ENCODE results near the gene HSD17B4. TPM values are rescaled to one million over a fixed set of nuclear protein-coding genes. Genes with fewer than 3 reads are reported as not detected.
"Not testable (repeated sequence)": the region's sequence is repeated elsewhere in the genome, so short reads cannot be mapped to it uniquely, and the experiment has no call there.

HSD17B4 gene
- total RNA-seq, 1 experiment from 2014 or later, result 142 TPM

- Histone ChIP-seq H3K9me2 (ENCODE audit: insufficient read depth) (no peaks in the 10 kb centered on the region), H3K27me3 (ENCODE audit: insufficient read depth, low read length) (no peaks in the 10 kb centered on the region), H3K9ac (ENCODE audit: low read length) (no peak overlapping the region), H2AFZ (ENCODE audit: low read depth, low read length, poor library complexity, severe bottlenecking) (no peak overlapping the region), H3K4me2 (ENCODE audit: low read length) (no peak overlapping the region), H4K20me1 (ENCODE audit: insufficient read depth) (no peaks in the 10 kb centered on the region), H3K9me3 (ENCODE audit: control insufficient read depth in 1 of 2, insufficient read depth in 1 of 2, low read depth in 1 of 2, low read length in 2 of 2) (no peaks in the 10 kb centered on the region), H3K79me2 (ENCODE audit: insufficient read depth, low read length) (no peaks in the 10 kb centered on the region), H3K4me3 (replicated peaks in 1 of 2; ENCODE audit: low read depth in 1 of 2, low read length in 2 of 2) (no peak overlapping the region), H3K27ac (ENCODE audit: low read depth, low read length) (no peak overlapping the region), H3K4me1 (ENCODE audit: control insufficient read depth in 1 of 2, insufficient read depth in 2 of 2, low read length in 2 of 2) (no peaks in the 10 kb centered on the region), H3K36me3 (ENCODE audit: control insufficient read depth in 1 of 2, insufficient read depth in 2 of 2, low read length in 2 of 2) (no peaks in the 10 kb centered on the region)
- ChIA-PET POLR2A (no interaction called here), RAD21 (ENCODE audit: low non-redundant PET in 1 of 2, low total read pairs in 2 of 2, uncharacterized antibody in 2 of 2, unreplicated experiment in 2 of 2) (no interaction called here), CTCF (no interaction called here)
- intact Hi-C loops (cut with micrococcal nuclease), result no loop called here
- no TSS peak for BruUV-seq (replicated peaks)
- DNase-seq (ENCODE audit: low read depth, low spot score) (no peak), ATAC-seq (no peak)
- TF ChIP-seq JUND (IDR thresholded peaks at IDR 0.05) (no peak), ATF3 (IDR thresholded peaks at IDR 0.05) (no peak), TCF7L2 (IDR thresholded peaks at IDR 0.05; ENCODE audit: borderline replicate concordance, extremely low read depth, insufficient read depth, insufficient read length) (no peak)
Measured at GRCh38 chr5:119427060-119427459, 25.2 kb upstream of the HSD17B4 start.

GRCh38 chr5:119427596-119427995 is 24.7 kb upstream of the HSD17B4 start:
- H3K9ac ChIP-seq (ENCODE audit: low read length); H3K4me1 ChIP-seq (ENCODE audit: control insufficient read depth in 1 of 2, insufficient read depth in 2 of 2, low read length in 2 of 2); H3K4me2 ChIP-seq (ENCODE audit: low read length); CTCF ChIA-PET; H3K9me2 ChIP-seq (ENCODE audit: insufficient read depth); H3K4me3 ChIP-seq (replicated peaks in 1 of 2; ENCODE audit: low read depth in 1 of 2, low read length in 2 of 2); POLR2A ChIA-PET; H4K20me1 ChIP-seq (ENCODE audit: insufficient read depth); RAD21 ChIA-PET (ENCODE audit: low non-redundant PET in 1 of 2, low total read pairs in 2 of 2, uncharacterized antibody in 2 of 2, unreplicated experiment in 2 of 2); ATAC-seq; H3K27ac ChIP-seq (ENCODE audit: low read depth, low read length); H2AFZ ChIP-seq (ENCODE audit: low read depth, low read length, poor library complexity, severe bottlenecking); BruUV-seq (replicated peaks); H3K27me3 ChIP-seq (ENCODE audit: insufficient read depth, low read length); intact Hi-C loops (cut with micrococcal nuclease); H3K79me2 ChIP-seq (ENCODE audit: insufficient read depth, low read length); DNase-seq (ENCODE audit: low read depth, low spot score); H3K9me3 ChIP-seq (ENCODE audit: control insufficient read depth in 1 of 2, insufficient read depth in 1 of 2, low read depth in 1 of 2, low read length in 2 of 2); H3K36me3 ChIP-seq (ENCODE audit: control insufficient read depth in 1 of 2, insufficient read depth in 2 of 2, low read length in 2 of 2): not testable (repeated sequence)

GRCh38 chr5:119428166-119428565 is 24.1 kb upstream of the HSD17B4 start:
- H3K4me1 ChIP-seq (ENCODE audit: control insufficient read depth in 1 of 2, insufficient read depth in 2 of 2, low read length in 2 of 2); H4K20me1 ChIP-seq (ENCODE audit: insufficient read depth); H3K27me3 ChIP-seq (ENCODE audit: insufficient read depth, low read length); H3K36me3 ChIP-seq (ENCODE audit: control insufficient read depth in 1 of 2, insufficient read depth in 2 of 2, low read length in 2 of 2); H3K9me2 ChIP-seq (ENCODE audit: insufficient read depth); CTCF ChIA-PET; POLR2A ChIA-PET; H3K27ac ChIP-seq (ENCODE audit: low read depth, low read length); H3K9ac ChIP-seq (ENCODE audit: low read length); H3K4me2 ChIP-seq (ENCODE audit: low read length); H2AFZ ChIP-seq (ENCODE audit: low read depth, low read length, poor library complexity, severe bottlenecking); ATAC-seq; H3K9me3 ChIP-seq (ENCODE audit: control insufficient read depth in 1 of 2, insufficient read depth in 1 of 2, low read depth in 1 of 2, low read length in 2 of 2); BruUV-seq (replicated peaks); DNase-seq (ENCODE audit: low read depth, low spot score); H3K4me3 ChIP-seq (replicated peaks in 1 of 2; ENCODE audit: low read depth in 1 of 2, low read length in 2 of 2); H3K79me2 ChIP-seq (ENCODE audit: insufficient read depth, low read length); RAD21 ChIA-PET (ENCODE audit: low non-redundant PET in 1 of 2, low total read pairs in 2 of 2, uncharacterized antibody in 2 of 2, unreplicated experiment in 2 of 2); intact Hi-C loops (cut with micrococcal nuclease): not testable (repeated sequence)

DNA sequence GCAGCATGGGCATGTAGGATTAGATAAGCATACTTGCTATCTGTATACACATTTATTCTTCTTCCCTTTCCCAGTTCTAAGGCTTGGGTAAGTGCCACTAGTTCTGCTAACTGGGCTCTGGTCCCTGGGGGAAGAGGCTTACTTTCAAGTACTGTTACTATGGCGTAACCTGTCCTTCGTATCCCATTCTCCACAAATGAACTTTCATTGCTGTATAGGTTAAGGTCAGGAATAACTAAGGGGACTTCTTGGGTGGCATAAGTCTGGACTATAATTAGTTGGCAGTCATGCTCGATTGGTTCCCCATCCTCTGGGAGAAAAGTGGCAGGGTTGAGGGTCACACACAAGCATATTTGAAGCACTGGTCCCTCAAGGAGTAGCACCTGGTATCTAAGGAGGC is 23.7 kb upstream of the HSD17B4 start:
- CTCF ChIA-PET, POLR2A ChIA-PET: not testable (repeated sequence)

More for the DNA sequence above, 23.7 kb upstream of the HSD17B4 start:
- H3K79me2 ChIP-seq (ENCODE audit: insufficient read depth, low read length); H4K20me1 ChIP-seq (ENCODE audit: insufficient read depth); H3K9me2 ChIP-seq (ENCODE audit: insufficient read depth); DNase-seq (ENCODE audit: low read depth, low spot score); H3K27ac ChIP-seq (ENCODE audit: low read depth, low read length); H3K36me3 ChIP-seq (ENCODE audit: control insufficient read depth in 1 of 2, insufficient read depth in 2 of 2, low read length in 2 of 2); H3K4me3 ChIP-seq (replicated peaks in 1 of 2; ENCODE audit: low read depth in 1 of 2, low read length in 2 of 2); RAD21 ChIA-PET (ENCODE audit: low non-redundant PET in 1 of 2, low total read pairs in 2 of 2, uncharacterized antibody in 2 of 2, unreplicated experiment in 2 of 2); H3K27me3 ChIP-seq (ENCODE audit: insufficient read depth, low read length); intact Hi-C loops (cut with micrococcal nuclease); H2AFZ ChIP-seq (ENCODE audit: low read depth, low read length, poor library complexity, severe bottlenecking); H3K9me3 ChIP-seq (ENCODE audit: control insufficient read depth in 1 of 2, insufficient read depth in 1 of 2, low read depth in 1 of 2, low read length in 2 of 2); H3K9ac ChIP-seq (ENCODE audit: low read length); ATAC-seq; BruUV-seq (replicated peaks); H3K4me2 ChIP-seq (ENCODE audit: low read length); H3K4me1 ChIP-seq (ENCODE audit: control insufficient read depth in 1 of 2, insufficient read depth in 2 of 2, low read length in 2 of 2): not testable (repeated sequence)

Measured in HCT116 (cell line).